Measurements from ENCODE around the gene CFAP65. TPM values are rescaled to one million over a fixed set of nuclear protein-coding genes. Genes with fewer than 3 reads are reported as not detected.
A peak's percentile ranks its signal among the peaks of the same experiment; 100 is the strongest.

Gene CFAP65
- total RNA-seq, 4 donors from 2014 or later = 1.5 to 3.6 TPM; not detected in 2

DNA sequence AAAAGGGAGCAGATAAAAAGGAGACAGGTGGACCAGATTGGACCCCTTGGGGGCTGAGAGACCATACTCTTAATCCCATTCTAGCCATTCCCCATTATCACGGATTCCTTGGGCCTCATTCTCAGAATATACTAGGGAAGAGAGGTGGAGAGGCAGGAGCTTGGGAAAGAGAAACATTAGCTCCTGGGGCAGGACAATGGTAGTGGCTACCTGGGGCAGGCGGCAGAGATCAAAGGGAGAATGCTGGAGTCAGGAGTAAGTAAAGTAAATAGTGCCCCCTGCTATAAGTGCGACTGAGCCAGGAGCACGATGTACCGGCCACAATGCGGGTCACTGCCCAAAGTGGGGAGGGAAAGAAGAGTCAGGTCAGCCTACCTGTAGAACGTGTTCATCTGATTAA, 39.8 kb upstream of the CFAP65 start:
- H3K4me1 ChIP-seq = peaks cover 0 to 34% (median 6%) of the 10 kb centered on the region in 4 donors
- H3K27ac ChIP-seq = peak overlapping the region in 3 of 4 donors; percentile 53 to 91 (median 79)
- H3K9me3 ChIP-seq = no peaks in the 10 kb centered on the region
- TF ChIP-seq, protein P1, sequence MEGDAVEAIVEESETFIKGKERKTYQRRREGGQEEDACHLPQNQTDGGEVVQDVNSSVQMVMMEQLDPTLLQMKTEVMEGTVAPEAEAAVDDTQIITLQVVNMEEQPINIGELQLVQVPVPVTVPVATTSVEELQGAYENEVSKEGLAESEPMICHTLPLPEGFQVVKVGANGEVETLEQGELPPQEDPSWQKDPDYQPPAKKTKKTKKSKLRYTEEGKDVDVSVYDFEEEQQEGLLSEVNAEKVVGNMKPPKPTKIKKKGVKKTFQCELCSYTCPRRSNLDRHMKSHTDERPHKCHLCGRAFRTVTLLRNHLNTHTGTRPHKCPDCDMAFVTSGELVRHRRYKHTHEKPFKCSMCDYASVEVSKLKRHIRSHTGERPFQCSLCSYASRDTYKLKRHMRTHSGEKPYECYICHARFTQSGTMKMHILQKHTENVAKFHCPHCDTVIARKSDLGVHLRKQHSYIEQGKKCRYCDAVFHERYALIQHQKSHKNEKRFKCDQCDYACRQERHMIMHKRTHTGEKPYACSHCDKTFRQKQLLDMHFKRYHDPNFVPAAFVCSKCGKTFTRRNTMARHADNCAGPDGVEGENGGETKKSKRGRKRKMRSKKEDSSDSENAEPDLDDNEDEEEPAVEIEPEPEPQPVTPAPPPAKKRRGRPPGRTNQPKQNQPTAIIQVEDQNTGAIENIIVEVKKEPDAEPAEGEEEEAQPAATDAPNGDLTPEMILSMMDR (IDR thresholded peaks at IDR 0.05) = no peak
- no peak for TF ChIP-seq POLR2A (IDR thresholded peaks at IDR 0.05)
- no peaks in the 10 kb centered on the region for H3K27me3 ChIP-seq
- peaks cover 0 to 20% (median 0%) of the 10 kb centered on the region in 3 donors for H3K36me3 ChIP-seq
- DNase-seq = no peak
- no peak overlapping the region for H3K4me3 ChIP-seq

DNA sequence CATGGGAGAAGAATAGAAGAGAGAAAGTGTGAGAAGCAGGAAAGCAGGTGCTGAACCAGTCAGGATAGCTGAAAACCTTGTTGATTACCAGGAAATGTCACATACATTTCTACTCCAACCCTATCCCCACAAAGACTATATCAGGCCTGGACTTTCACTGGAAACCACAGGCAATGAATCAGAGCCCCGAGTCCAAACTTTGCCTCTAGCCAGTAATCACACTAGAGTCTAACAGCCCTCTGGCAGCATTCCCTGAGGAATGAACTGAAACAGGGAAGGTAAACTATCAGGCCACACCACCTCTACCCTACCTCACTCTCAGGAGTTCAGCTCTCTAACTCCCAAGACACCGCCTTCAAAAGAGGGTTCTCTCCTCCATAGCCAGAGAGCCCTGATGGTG, 38.1 kb upstream of the CFAP65 start:
- Histone ChIP-seq H3K27me3 (no peaks in the 10 kb centered on the region), H3K36me3 (peaks cover 0 to 35% (median 0%) of the 10 kb centered on the region in 3 donors), H3K9me3 (no peaks in the 10 kb centered on the region), H3K27ac (peak overlapping the region in 3 of 4 donors; percentile 69 to 91 (median 87)), H3K4me1 (peaks cover 0 to 34% (median 6%) of the 10 kb centered on the region in 4 donors), H3K4me3 (no peak overlapping the region)
- peak in 1 of 3 donors; percentile 80 for DNase-seq
- peak in 1 of 2 donors; percentile 14 for TF ChIP-seq POLR2A (IDR thresholded peaks at IDR 0.05)
- TF ChIP-seq, protein P1 (IDR thresholded peaks at IDR 0.05) = no peak

DNA sequence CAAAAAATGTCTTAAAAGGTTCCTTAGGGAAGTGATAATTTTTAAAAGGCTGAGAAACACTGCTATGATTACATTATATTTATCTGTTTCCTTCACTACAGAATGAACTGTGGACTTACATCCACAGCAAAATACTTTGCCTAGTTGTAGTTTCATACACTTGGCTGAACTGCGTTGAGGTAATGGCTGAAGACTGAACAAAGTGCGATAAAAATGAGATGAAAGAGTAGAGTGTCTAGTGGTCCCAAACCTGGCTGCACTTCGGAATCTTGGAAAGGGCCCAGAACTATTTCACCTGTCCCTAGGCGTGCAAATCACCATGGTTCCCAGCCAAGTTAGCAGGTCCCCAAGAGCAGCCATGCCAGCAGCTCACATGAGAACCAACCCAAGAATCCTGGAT, 37.6 kb upstream of the CFAP65 start:
- Histone ChIP-seq H3K27ac (peak overlapping the region in 3 of 4 donors; percentile 69 to 91 (median 87)), H3K9me3 (no peaks in the 10 kb centered on the region), H3K4me1 (peaks cover 0 to 35% (median 6%) of the 10 kb centered on the region in 4 donors), H3K4me3 (no peak overlapping the region), H3K36me3 (peaks cover 0 to 35% (median 0%) of the 10 kb centered on the region in 3 donors), H3K27me3 (no peaks in the 10 kb centered on the region)
- no peak for TF ChIP-seq POLR2A (IDR thresholded peaks at IDR 0.05)
- TF ChIP-seq, protein P1 (IDR thresholded peaks at IDR 0.05) = no peak
- peak in 1 of 3 donors; percentile 61 for DNase-seq

DNA sequence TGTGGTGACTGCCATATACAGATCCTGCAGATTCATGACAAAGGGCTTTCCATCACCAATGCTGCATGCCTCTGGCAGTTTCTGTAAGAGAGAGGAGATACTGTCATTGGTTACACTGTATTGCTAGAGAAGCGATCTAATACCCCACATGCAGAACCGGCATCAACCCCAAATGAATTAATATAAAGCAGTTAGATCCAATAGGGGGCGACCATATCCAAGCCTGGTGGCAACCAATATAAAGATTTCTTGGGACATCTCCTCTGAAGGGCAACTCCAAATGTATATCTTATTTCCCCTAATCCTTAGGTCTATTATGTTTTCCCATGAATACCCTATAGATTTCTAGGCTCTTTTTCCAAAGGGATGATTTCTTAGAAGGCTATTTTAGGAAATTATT, 36.8 kb upstream of the CFAP65 start:
- no peak overlapping the region for H3K4me3 ChIP-seq
- H3K4me1 ChIP-seq = peaks cover 0 to 40% (median 9%) of the 10 kb centered on the region in 4 donors
- DNase-seq = no peak
- peak overlapping the region in 3 of 4 donors; percentile 44 to 91 (median 87) for H3K27ac ChIP-seq
- peaks cover 0 to 35% (median 0%) of the 10 kb centered on the region in 3 donors for H3K36me3 ChIP-seq
- H3K9me3 ChIP-seq = no peaks in the 10 kb centered on the region
- H3K27me3 ChIP-seq = no peaks in the 10 kb centered on the region
- TF ChIP-seq, protein P1 (IDR thresholded peaks at IDR 0.05) = peak in 3 of 6 experiments; percentile 16 to 24 (median 18)
- TF ChIP-seq POLR2A (IDR thresholded peaks at IDR 0.05) = no peak

DNA sequence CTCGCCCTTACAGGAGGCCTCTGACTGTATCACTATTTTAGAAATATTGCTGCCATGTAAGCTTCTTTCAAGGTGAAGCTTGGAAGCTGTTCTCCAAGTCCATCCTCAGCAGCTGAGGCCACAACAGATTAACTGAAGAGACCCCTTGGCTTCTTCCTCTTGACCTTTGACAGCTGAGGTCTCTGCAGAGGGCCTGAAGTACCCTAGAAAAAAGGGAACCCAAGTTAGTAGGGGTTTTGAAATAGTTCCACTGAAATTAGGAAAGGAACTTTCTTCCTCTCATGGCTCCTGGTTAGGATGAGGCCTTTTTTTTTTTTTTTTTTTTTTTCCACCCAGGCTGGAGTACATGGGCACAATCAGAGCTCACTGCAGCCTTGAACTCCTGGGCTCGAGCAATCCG, 34.9 kb upstream of the CFAP65 start:
- Histone ChIP-seq H3K4me1 (peaks cover 0 to 38% (median 10%) of the 10 kb centered on the region in 4 donors), H3K9me3 (no peaks in the 10 kb centered on the region), H3K27ac (no peak overlapping the region), H3K27me3 (no peaks in the 10 kb centered on the region), H3K4me3 (no peak overlapping the region), H3K36me3 (peaks cover 0 to 35% (median 0%) of the 10 kb centered on the region in 3 donors)
- TF ChIP-seq, protein P1 (IDR thresholded peaks at IDR 0.05) = no peak
- no peak for TF ChIP-seq POLR2A (IDR thresholded peaks at IDR 0.05)
- no peak for DNase-seq
